ENCODE data around the gene NAA35.

- TF ChIP-seq, protein P1, sequence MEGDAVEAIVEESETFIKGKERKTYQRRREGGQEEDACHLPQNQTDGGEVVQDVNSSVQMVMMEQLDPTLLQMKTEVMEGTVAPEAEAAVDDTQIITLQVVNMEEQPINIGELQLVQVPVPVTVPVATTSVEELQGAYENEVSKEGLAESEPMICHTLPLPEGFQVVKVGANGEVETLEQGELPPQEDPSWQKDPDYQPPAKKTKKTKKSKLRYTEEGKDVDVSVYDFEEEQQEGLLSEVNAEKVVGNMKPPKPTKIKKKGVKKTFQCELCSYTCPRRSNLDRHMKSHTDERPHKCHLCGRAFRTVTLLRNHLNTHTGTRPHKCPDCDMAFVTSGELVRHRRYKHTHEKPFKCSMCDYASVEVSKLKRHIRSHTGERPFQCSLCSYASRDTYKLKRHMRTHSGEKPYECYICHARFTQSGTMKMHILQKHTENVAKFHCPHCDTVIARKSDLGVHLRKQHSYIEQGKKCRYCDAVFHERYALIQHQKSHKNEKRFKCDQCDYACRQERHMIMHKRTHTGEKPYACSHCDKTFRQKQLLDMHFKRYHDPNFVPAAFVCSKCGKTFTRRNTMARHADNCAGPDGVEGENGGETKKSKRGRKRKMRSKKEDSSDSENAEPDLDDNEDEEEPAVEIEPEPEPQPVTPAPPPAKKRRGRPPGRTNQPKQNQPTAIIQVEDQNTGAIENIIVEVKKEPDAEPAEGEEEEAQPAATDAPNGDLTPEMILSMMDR (IDR thresholded peaks at IDR 0.05), result no peak
- TF ChIP-seq SIN3A (IDR thresholded peaks at IDR 0.05; ENCODE audit: borderline replicate concordance, insufficient read depth, low read depth, low read length), result no peak
- TF ChIP-seq, protein P2, sequence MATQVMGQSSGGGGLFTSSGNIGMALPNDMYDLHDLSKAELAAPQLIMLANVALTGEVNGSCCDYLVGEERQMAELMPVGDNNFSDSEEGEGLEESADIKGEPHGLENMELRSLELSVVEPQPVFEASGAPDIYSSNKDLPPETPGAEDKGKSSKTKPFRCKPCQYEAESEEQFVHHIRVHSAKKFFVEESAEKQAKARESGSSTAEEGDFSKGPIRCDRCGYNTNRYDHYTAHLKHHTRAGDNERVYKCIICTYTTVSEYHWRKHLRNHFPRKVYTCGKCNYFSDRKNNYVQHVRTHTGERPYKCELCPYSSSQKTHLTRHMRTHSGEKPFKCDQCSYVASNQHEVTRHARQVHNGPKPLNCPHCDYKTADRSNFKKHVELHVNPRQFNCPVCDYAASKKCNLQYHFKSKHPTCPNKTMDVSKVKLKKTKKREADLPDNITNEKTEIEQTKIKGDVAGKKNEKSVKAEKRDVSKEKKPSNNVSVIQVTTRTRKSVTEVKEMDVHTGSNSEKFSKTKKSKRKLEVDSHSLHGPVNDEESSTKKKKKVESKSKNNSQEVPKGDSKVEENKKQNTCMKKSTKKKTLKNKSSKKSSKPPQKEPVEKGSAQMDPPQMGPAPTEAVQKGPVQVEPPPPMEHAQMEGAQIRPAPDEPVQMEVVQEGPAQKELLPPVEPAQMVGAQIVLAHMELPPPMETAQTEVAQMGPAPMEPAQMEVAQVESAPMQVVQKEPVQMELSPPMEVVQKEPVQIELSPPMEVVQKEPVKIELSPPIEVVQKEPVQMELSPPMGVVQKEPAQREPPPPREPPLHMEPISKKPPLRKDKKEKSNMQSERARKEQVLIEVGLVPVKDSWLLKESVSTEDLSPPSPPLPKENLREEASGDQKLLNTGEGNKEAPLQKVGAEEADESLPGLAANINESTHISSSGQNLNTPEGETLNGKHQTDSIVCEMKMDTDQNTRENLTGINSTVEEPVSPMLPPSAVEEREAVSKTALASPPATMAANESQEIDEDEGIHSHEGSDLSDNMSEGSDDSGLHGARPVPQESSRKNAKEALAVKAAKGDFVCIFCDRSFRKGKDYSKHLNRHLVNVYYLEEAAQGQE (IDR thresholded peaks at IDR 0.05; ENCODE audit: insufficient read depth in 1 of 2, low read depth in 2 of 2, low read length in 1 of 2), result no peak
- no peak for TF ChIP-seq POLR2AphosphoS5 (IDR thresholded peaks at IDR 0.05; ENCODE audit: low read depth, low read length)
Measured at GRCh38 chr9:85897848-85898247, 43.1 kb upstream of the NAA35 start.

All from Panc1 (cell line).